Activated CD4-positive, alpha-beta T cell treated with anti-CD3 and anti-CD28 coated beads for 48 hours (primary cell): ENCODE data around the gene KLHL7.
"Not testable (repeated sequence)": the region's sequence is repeated elsewhere in the genome, so short reads cannot be mapped to it uniquely, and the experiment has no call there.

ENCODE experiments used
- DNase-seq: peaks from one replicate; pipeline ENCODE4 v3.0.0-alpha.2; 2020

KLHL7 gene

DNA sequence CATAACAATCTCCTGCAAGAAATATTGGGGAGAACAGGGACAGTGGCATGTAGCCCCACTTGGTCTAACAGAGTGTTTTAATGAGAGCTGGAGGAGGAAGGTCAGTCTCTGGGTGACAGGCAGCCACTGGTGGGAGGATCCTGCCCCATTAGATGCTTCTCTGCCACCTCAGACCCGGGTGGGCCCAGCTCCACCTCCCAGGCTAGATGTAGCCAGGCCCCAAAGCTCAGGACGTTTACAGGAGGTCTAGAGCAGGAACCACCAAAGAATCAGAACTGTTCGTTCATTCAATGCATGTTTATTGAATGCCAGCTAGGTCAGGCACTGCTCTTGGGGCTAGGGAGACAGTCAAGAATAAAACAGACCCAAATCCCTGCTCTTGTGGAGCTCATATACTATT lies 112.6 kb downstream of the KLHL7 start:
- no peak for DNase-seq

DNA sequence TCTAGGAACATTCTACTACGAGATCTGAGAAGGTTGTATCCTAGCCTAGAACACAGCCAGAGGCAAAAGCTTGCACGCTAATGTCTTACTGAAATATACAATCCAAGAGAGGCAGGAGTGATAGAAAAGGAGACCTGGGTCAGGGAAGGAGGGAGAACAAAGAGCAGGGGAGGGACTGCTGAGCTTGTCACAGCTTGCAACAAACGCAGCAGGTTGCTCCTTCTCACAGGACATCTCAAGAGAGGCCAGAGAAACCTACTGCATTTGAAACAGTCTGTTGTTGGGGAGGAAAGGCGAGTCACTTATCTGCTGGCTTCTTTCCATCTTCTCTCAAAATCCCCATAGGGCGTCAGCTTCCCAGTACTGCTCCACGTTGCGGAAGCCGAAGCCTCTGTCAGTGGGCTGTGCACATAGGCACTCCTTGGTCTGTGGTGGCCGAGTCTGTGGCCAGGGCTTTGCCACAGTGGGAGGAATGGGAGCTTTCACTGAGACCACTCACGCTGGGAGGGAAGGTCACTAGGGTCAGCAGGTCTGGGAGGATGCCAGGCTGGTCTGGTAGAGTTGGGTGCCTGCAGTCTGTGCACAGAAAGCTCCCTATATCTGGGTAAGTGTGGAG lies 115.2 kb downstream of the KLHL7 start:
- no peak for DNase-seq

DNA sequence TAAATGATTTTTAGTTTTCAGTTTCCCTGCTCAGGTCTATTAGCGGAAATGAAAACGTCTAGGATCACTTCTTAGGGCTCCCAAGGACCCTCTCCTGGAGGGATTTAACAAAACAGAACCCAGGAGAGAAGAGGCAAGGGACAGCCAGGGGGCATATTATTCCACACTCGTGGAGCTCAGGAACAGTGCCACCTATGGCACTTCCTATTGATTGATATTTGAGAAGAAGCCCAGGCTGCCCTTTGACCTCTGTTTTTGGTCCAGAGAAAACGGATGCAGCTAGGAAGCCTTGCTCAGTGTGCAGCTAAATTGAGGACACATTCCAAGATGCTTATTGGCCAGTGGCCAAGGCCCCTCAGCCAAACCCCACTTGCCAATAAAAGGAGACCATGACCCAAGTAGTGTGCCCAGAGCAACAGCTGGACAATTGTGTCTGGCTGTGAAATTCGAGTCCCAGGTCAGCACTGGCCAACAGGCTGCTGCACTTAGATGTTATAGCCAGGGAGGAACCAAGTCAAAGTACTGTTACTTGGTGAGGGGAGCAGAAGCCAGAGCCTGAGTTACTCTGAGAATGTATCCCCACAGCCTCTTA lies 117.0 kb downstream of the KLHL7 start:
- DNase-seq: no peak

DNA sequence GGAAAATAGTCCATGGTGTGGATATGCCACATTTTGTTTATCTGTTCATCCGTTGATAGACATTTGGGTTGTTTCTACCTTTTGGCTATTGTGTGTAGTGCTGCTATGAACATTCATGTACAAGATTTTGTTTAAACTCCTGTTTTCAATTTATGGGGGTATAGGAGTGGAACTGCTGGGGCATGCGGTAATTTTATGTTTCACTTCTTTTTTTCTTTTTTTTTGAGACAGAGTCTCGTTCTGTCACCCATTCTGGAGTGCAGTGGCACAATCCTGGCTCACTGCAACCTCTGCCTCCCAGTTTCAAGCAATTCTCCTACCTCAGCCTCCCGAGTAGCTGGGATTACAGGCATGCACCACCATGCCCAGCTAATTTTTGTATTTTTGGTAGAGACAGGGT lies 118.8 kb downstream of the KLHL7 start:
- not testable (repeated sequence) for DNase-seq

DNA sequence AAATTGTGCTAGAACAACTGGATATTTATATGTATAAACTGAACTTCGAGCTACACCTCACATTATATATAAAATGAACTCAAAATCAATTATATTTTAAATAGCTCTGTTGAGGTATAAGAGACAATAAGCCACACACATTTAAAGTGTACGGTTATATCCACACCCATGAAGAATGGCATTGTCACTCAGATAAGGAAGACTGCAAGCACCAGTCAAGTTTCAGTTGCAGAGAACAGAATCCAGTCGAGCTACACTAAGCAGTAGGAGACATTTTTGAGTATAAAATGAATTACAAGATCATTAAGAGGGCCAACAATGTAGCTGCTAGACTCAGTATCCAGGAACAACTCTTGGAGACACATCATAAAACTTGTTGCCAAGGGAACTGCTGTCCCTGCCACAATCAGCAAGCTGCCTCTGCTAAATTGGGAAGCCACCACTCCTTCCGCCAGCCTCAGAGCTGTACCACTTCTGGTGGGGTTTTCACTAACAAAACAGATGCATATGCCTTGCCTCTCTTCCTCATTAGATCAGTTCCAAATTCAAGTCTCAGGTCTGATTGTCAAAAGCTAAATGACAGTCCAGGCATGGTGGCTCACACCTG lies 121.4 kb downstream of the KLHL7 start:
- no peak for DNase-seq
